GM13977 (cell line): ENCODE data around the gene TK2.
A peak's percentile ranks its signal among the peaks of the same experiment; 100 is the strongest.

Experiments
- DNase-seq: peaks from one replicate; pipeline ENCODE4 v3.0.0; 2012; ENCODE audit warnings: low spot score
- in situ Hi-C: fragments of 300-500 bp; cut with MboI; formaldehyde crosslinking; loops from one replicate; pipeline ENCODE4 v1.12.0; 2022; ENCODE audit warnings: low sequenced_read_pairs, low pct_unique_long_range_greater_than_20kb, mixed read lengths, inconsistent platforms; ENCODE audit not compliant: unreplicated experiment
- TF ChIP-seq, protein P1 (sequence below): IDR thresholded peaks from 2 replicates; pipeline ENCODE4 v1.5.1; 2012; ENCODE audit warnings: mild to moderate bottlenecking, control low read depth; ENCODE audit not compliant: insufficient read depth; ENCODE audit errors: extremely low read depth, missing control alignments

Gene TK2

GRCh38 chr16:66563574-66564334 lies 13.8 kb upstream of the TK2 start:
- in situ Hi-C loops = no loop called here
- no peak for DNase-seq
- TF ChIP-seq, protein P1, sequence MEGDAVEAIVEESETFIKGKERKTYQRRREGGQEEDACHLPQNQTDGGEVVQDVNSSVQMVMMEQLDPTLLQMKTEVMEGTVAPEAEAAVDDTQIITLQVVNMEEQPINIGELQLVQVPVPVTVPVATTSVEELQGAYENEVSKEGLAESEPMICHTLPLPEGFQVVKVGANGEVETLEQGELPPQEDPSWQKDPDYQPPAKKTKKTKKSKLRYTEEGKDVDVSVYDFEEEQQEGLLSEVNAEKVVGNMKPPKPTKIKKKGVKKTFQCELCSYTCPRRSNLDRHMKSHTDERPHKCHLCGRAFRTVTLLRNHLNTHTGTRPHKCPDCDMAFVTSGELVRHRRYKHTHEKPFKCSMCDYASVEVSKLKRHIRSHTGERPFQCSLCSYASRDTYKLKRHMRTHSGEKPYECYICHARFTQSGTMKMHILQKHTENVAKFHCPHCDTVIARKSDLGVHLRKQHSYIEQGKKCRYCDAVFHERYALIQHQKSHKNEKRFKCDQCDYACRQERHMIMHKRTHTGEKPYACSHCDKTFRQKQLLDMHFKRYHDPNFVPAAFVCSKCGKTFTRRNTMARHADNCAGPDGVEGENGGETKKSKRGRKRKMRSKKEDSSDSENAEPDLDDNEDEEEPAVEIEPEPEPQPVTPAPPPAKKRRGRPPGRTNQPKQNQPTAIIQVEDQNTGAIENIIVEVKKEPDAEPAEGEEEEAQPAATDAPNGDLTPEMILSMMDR = no peak

- TF ChIP-seq, protein P1 = no peak
- in situ Hi-C loops = no loop called here
- DNase-seq = no peak
These were observed 13.1 kb upstream of the TK2 start for GRCh38 chr16:66562986-66563385.

DNA sequence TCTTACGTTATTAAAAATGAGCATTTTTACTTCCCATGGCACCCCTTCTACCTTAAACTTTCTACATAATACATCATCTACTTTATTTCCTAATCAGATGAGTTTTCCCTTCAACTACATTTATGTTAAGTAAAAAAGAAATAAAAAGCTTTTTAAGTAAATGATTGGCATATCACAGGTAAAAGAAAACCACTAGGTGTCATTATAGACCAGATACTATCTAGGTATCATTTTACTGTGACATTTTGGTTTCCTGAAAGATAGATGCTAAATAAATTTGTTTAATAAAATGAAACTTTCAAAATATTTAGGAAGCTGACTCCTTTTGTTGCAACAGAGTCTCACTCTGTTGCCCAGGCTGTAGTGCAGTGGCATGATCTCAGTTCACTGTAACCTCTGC lies 12.5 kb upstream of the TK2 start:
- in situ Hi-C loops = no loop called here
- TF ChIP-seq, protein P1 = peak; percentile 32
- DNase-seq = no peak

- in situ Hi-C loops = no loop called here
- no peak for DNase-seq
- TF ChIP-seq, protein P1 = no peak
These were observed 11.6 kb upstream of the TK2 start for GRCh38 chr16:66561381-66562080.

GRCh38 chr16:66560107-66560506 lies 10.2 kb upstream of the TK2 start:
- DNase-seq = no peak
- TF ChIP-seq, protein P1 = no peak
- in situ Hi-C loops = no loop called here

GRCh38 chr16:66554495-66554894 lies 4.6 kb upstream of the TK2 start:
- no peak for DNase-seq
- in situ Hi-C loops = no loop called here
- TF ChIP-seq, protein P1 = no peak
